GM18526 (cell line): ENCODE results near the gene EGR1.
A peak's percentile ranks its signal among the peaks of the same experiment; 100 is the strongest.

Source experiments
- POLR2A ChIP-seq: IDR thresholded peaks from 3 replicates; pipeline ENCODE4 v1.6.1; 2011; ENCODE audit not compliant: insufficient read length; ENCODE audit errors: extremely low read depth

The EGR1 gene

GRCh38 chr5:138464008-138464387, 1.3 kb upstream of the EGR1 start:
- peak; percentile 49 for TF ChIP-seq POLR2A

DNA sequence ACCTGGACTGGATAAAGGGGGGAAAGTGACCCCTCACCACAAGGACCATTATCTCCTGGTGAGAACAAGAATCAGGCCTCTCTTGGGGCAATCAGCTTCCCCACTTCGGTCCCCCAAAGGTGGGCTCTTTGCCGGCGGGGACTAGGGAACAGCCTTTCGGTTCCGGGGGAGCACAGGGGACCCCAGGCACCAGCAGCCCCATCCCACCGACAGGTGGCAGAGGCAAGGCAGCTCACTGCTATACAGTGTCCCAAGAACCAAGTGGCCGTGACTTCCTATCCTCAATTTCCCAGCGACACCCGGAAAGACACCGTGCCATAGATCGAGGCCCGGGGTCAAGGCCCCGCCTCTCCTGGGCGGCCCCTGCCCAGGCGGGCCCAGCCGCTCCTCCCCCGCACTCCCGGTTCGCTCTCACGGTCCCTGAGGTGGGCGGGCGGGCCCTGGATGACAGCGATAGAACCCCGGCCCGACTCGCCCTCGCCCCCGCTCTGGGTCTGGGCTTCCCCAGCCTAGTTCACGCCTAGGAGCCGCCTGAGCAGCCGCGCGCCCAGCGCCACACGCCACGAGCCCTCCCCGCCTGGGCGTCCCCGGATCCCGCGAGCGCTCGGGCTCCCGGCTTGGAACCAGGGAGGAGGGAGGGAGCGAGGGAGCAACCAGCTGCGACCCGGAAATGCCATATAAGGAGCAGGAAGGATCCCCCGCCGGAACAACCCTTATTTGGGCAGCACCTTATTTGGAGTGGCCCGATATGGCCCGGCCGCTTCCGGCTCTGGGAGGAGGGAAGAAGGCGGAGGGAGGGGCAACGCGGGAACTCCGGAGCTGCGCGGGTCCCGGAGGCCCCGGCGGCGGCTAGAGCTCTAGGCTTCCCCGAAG, 655 bp upstream of the EGR1 start:
- TF ChIP-seq POLR2A, result peak; percentile 78

- no peak for TF ChIP-seq POLR2A
These were observed 1.0 kb downstream of the EGR1 start for GRCh38 chr5:138466125-138466899.

GRCh38 chr5:138466900-138467710, 1.8 kb downstream of the EGR1 start:
- TF ChIP-seq POLR2A, result no peak

GRCh38 chr5:138467711-138468132, 2.4 kb downstream of the EGR1 start:
- no peak for TF ChIP-seq POLR2A

DNA sequence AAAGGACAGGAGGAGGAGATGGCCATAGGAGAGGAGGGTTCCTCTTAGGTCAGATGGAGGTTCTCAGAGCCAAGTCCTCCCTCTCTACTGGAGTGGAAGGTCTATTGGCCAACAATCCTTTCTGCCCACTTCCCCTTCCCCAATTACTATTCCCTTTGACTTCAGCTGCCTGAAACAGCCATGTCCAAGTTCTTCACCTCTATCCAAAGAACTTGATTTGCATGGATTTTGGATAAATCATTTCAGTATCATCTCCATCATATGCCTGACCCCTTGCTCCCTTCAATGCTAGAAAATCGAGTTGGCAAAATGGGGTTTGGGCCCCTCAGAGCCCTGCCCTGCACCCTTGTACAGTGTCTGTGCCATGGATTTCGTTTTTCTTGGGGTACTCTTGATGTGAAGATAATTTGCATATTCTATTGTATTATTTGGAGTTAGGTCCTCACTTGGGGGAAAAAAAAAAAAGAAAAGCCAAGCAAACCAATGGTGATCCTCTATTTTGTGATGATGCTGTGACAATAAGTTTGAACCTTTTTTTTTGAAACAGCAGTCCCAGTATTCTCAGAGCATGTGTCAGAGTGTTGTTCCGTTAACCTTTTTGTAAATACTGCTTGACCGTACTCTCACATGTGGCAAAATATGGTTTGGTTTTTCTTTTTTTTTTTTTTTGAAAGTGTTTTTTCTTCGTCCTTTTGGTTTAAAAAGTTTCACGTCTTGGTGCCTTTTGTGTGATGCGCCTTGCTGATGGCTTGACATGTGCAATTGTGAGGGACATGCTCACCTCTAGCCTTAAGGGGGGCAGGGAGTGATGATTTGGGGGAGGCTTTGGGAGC, 3.1 kb downstream of the EGR1 start:
- TF ChIP-seq POLR2A, result no peak

GRCh38 chr5:138468966-138469539, 3.8 kb downstream of the EGR1 start:
- TF ChIP-seq POLR2A, result peak; percentile 5

- TF ChIP-seq POLR2A, result no peak
These were observed 4.5 kb downstream of the EGR1 start for GRCh38 chr5:138469540-138470321.

GRCh38 chr5:138470322-138471051, 5.2 kb downstream of the EGR1 start:
- no peak for TF ChIP-seq POLR2A

GRCh38 chr5:138471052-138471361, 5.7 kb downstream of the EGR1 start:
- TF ChIP-seq POLR2A, result no peak

GRCh38 chr5:138472353-138472752, 7.1 kb downstream of the EGR1 start:
- TF ChIP-seq POLR2A, result no peak

GRCh38 chr5:138476918-138477317, 11.6 kb downstream of the EGR1 start:
- TF ChIP-seq POLR2A, result no peak

GRCh38 chr5:138482638-138483037, 17.4 kb downstream of the EGR1 start:
- no peak for TF ChIP-seq POLR2A

DNA sequence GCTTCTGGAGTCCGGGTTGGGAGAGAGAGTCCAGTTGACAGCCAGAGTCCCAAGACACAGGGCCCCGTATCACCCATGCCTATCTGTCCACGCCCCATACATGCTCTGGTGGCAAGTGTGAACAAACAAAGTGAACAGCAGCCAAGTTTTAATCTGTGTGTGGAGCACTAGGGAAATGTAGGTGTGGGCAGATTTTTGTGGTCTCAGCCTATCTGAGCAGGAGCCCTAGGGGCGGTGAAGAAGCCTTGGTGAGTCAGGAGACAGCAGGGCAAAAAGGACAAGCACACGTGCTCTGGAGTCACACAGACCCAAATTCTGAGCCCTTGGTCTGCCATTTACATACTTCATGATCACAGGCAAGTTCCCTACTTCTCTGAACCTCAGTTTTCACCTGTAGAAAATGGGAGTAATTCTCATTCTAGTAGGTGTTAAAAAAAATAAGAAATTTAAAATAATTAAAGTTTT, 23.2 kb downstream of the EGR1 start:
- TF ChIP-seq POLR2A, result no peak
